ENCODE results near the gene RPA3. TPM values are rescaled to one million over a fixed set of nuclear protein-coding genes. Genes with fewer than 3 reads are reported as not detected.
A peak's percentile ranks its signal among the peaks of the same experiment; 100 is the strongest.

The RPA3 gene
- total RNA-seq (2022): 76.3 and 90.2 TPM in 2 replicates
- Bru-seq, nascent RNA: percentile 36 among the genes with signal in this experiment
- BruChase-seq, experiment 1, labeled RNA remaining after a 2-hour chase: percentile 32 among the genes with signal in this experiment
- BruChase-seq, experiment 2, labeled RNA remaining after a 6-hour chase: percentile 42 among the genes with signal in this experiment
- long read RNA-seq, partial matches to known transcripts: 142 of 147 reads
- long read RNA-seq, other reads (novel, unspliced or antisense): 3 of 147 reads

GRCh38 chr7:7718492-7718891 lies at the start of gene RPA3:
Gene RPA3 (minus strand): TSS chr7:7718607. CDS start chr7:7640418, 78,189 bp downstream.
- Histone ChIP-seq H3K4me3 (ENCODE audit: low read depth, low read length) (no peak within 1 kb of the TSS), H3K36me3 (ENCODE audit: control insufficient read depth, insufficient read depth, low read length) (no peaks in the 10 kb centered on the region), H3K27me3 (replicated peaks; ENCODE audit: control insufficient read depth, insufficient read depth, low read length) (no peaks in the 10 kb centered on the region), H3K4me1 (no peaks in the 10 kb centered on the region), H3K9me3 (no peaks in the 10 kb centered on the region)
- Mint-ChIP-seq H3K9me3 (ENCODE audit: unreplicated experiment) (no peaks in the 10 kb centered on the region), H3K36me3 (ENCODE audit: insufficient read depth, unreplicated experiment) (no peaks in the 10 kb centered on the region), H3K4me3 (ENCODE audit: unreplicated experiment) (no peak within 1 kb of the TSS), H3K27ac (ENCODE audit: unreplicated experiment) (no peak within 1 kb of the TSS), H3K27me3 (ENCODE audit: insufficient read depth, unreplicated experiment) (no peaks in the 10 kb centered on the region), H3K4me1 (ENCODE audit: low read depth, unreplicated experiment) (no peaks in the 10 kb centered on the region)
- no TSS peak for BruUV-seq (replicated peaks)
- TF ChIP-seq CTCF (IDR thresholded peaks at IDR 0.05; ENCODE audit: insufficient read depth in 1 of 2, low read depth in 1 of 2, low read length in 1 of 2, severe bottlenecking in 1 of 2, unreplicated experiment in 1 of 2): no peak
- CTCF ChIA-PET: no interaction called here
- POLR2A ChIA-PET: no interaction called here
- DNase-seq: no peak
- intact Hi-C loops (cut with micrococcal nuclease; ENCODE audit: unreplicated experiment): no loop called here

- Histone ChIP-seq H3K4me1 (peaks cover 30% of the 10 kb centered on the region), H3K9me3 (no peaks in the 10 kb centered on the region), H3K27me3 (replicated peaks; ENCODE audit: control insufficient read depth, insufficient read depth, low read length) (no peaks in the 10 kb centered on the region), H3K4me3 (ENCODE audit: low read depth, low read length) (no peak overlapping the region), H3K36me3 (ENCODE audit: control insufficient read depth, insufficient read depth, low read length) (no peaks in the 10 kb centered on the region)
- intact Hi-C loops (cut with micrococcal nuclease; ENCODE audit: unreplicated experiment): loop anchor here (10.0 kb wide), 3 partner anchors 172 to 528 kb away; no protein-coding TSS in a partner anchor
- Mint-ChIP-seq H3K4me3 (ENCODE audit: unreplicated experiment) (no peak overlapping the region), H3K27me3 (ENCODE audit: insufficient read depth, unreplicated experiment) (no peaks in the 10 kb centered on the region), H3K36me3 (ENCODE audit: insufficient read depth, unreplicated experiment) (no peaks in the 10 kb centered on the region), H3K4me1 (ENCODE audit: low read depth, unreplicated experiment) (peaks cover 28% of the 10 kb centered on the region), H3K9me3 (ENCODE audit: unreplicated experiment) (no peaks in the 10 kb centered on the region), H3K27ac (ENCODE audit: unreplicated experiment) (no peak overlapping the region)
- DNase-seq: no peak
- no TSS peak for BruUV-seq (replicated peaks)
- ChIA-PET CTCF (no interaction called here), POLR2A (no interaction called here)
- no peak for TF ChIP-seq CTCF (IDR thresholded peaks at IDR 0.05; ENCODE audit: insufficient read depth in 1 of 2, low read depth in 1 of 2, low read length in 1 of 2, severe bottlenecking in 1 of 2, unreplicated experiment in 1 of 2)
Measured at GRCh38 chr7:7766671-7767070, 48.3 kb upstream of the RPA3 start.

GRCh38 chr7:7765422-7765821 lies 47.0 kb upstream of the RPA3 start:
- H3K4me3 Mint-ChIP-seq (ENCODE audit: unreplicated experiment): no peak overlapping the region
- Histone ChIP-seq H3K9me3 (no peaks in the 10 kb centered on the region), H3K36me3 (ENCODE audit: control insufficient read depth, insufficient read depth, low read length) (no peaks in the 10 kb centered on the region), H3K4me1 (peaks cover 33% of the 10 kb centered on the region), H3K4me3 (ENCODE audit: low read depth, low read length) (no peak overlapping the region), H3K27me3 (replicated peaks; ENCODE audit: control insufficient read depth, insufficient read depth, low read length) (no peaks in the 10 kb centered on the region)
- no peaks in the 10 kb centered on the region for H3K36me3 Mint-ChIP-seq (ENCODE audit: insufficient read depth, unreplicated experiment)
- ChIA-PET POLR2A (no interaction called here), CTCF (interaction anchor here (0.7 to 0.8 kb wide), 2 partner anchors 125 to 205 kb away, joined by 3 to 4 read pairs; no protein-coding TSS in a partner anchor)
- peak in 1 of 2 experiments; percentile 8 for DNase-seq
- no peaks in the 10 kb centered on the region for H3K27me3 Mint-ChIP-seq (ENCODE audit: insufficient read depth, unreplicated experiment)
- intact Hi-C loops (cut with micrococcal nuclease; ENCODE audit: unreplicated experiment): loop anchor here (10.0 kb wide), 3 partner anchors 171 to 529 kb away; no protein-coding TSS in a partner anchor
- H3K4me1 Mint-ChIP-seq (ENCODE audit: low read depth, unreplicated experiment): peaks cover 32% of the 10 kb centered on the region
- H3K27ac Mint-ChIP-seq (ENCODE audit: unreplicated experiment): peak overlapping the region; percentile 13
- H3K9me3 Mint-ChIP-seq (ENCODE audit: unreplicated experiment): no peaks in the 10 kb centered on the region
- BruUV-seq (replicated peaks): no TSS peak
- no peak for TF ChIP-seq CTCF (IDR thresholded peaks at IDR 0.05; ENCODE audit: insufficient read depth in 1 of 2, low read depth in 1 of 2, low read length in 1 of 2, severe bottlenecking in 1 of 2, unreplicated experiment in 1 of 2)
